ENCODE data around the gene SORBS2.

- TF ChIP-seq ZFP3 (CRISPR knock-in tag; IDR thresholded peaks at IDR 0.05) (no peak), ZNF70 (CRISPR knock-in tag; IDR thresholded peaks at IDR 0.05) (no peak), PATZ1 (CRISPR knock-in tag; IDR thresholded peaks at IDR 0.05; ENCODE audit: borderline replicate concordance) (no peak), ESRRG (CRISPR knock-in tag; IDR thresholded peaks at IDR 0.05) (no peak), PPARA (CRISPR knock-in tag; IDR thresholded peaks at IDR 0.05; ENCODE audit: borderline replicate concordance) (no peak)
Observed at GRCh38 chr4:185671066-185671465, 140.9 kb downstream of the SORBS2 start.

Measured in SK-N-SH treated with all-trans-retinoic acid at 6 μM for 48 hours (cell line).